HepG2 (cell line): ENCODE results near the gene TKFC. TPM values are rescaled to one million over a fixed set of nuclear protein-coding genes. Genes with fewer than 3 reads are reported as not detected.

Source experiments
- ARHGAP35 ChIP-seq: sonication (generic); formaldehyde crosslinking; IDR thresholded peaks from 2 replicates; pipeline ENCODE4 v1.9.0; 2022; ENCODE audit warnings: mild to moderate bottlenecking, inconsistent platforms, moderate library complexity, missing genetic modification reagents, borderline replicate concordance
- ELF4 ChIP-seq: sonication (generic); formaldehyde crosslinking; IDR thresholded peaks from 2 replicates; pipeline ENCODE4 v1.5.0; 2020; ENCODE audit warnings: missing genetic modification reagents, mild to moderate bottlenecking, moderate library complexity, borderline replicate concordance
- ETV5 ChIP-seq: IDR thresholded peaks from 2 replicates; pipeline ENCODE4 v1.6.1; 2018; ENCODE audit warnings: missing biosample characterization, missing genetic modification reagents, inconsistent platforms, borderline replicate concordance
- FOXA3 ChIP-seq: IDR thresholded peaks from 2 replicates; pipeline ENCODE4 v1.6.1; 2016; ENCODE audit warnings: missing genetic modification reagents, missing compliant biosample characterization
- GPBP1L1 ChIP-seq: sonication (generic); formaldehyde crosslinking; IDR thresholded peaks from 2 replicates; pipeline ENCODE4 v1.5.0; 2020; ENCODE audit warnings: mild to moderate bottlenecking, missing genetic modification reagents
- HNRNPL ChIP-seq: fragments of 200-400 bp; formaldehyde crosslinking; IDR thresholded peaks from 2 replicates; pipeline ENCODE4 v1.6.1; 2017; ENCODE audit warnings: mild to moderate bottlenecking, low read depth, low read length
- JUN ChIP-seq: sonication (generic); formaldehyde crosslinking; IDR thresholded peaks from 2 replicates; pipeline ENCODE4 v1.4.0; 2020; ENCODE audit warnings: mild to moderate bottlenecking, missing genetic modification reagents
- MAFF ChIP-seq: IDR thresholded peaks from 2 replicates; pipeline ENCODE4 v1.6.1; 2011; ENCODE audit warnings: low read depth, low read length, improper control_type of control experiment
- MTA1 ChIP-seq: sonication (generic); formaldehyde crosslinking; IDR thresholded peaks from 2 replicates; pipeline ENCODE4 v1.4.0; 2020; ENCODE audit warnings: missing genetic modification reagents, mild to moderate bottlenecking, borderline replicate concordance
- MZF1 ChIP-seq: sonication (generic); formaldehyde crosslinking; IDR thresholded peaks from 2 replicates; pipeline ENCODE4 v1.8.1; 2023; ENCODE audit warnings: mild to moderate bottlenecking, missing genetic modification reagents, borderline replicate concordance
- NCOA1 ChIP-seq: sonication (generic); formaldehyde crosslinking; IDR thresholded peaks from 2 replicates; pipeline ENCODE4 v1.9.0; 2021; ENCODE audit warnings: missing genetic modification reagents
- NCOA5 ChIP-seq: sonication (generic); formaldehyde crosslinking; IDR thresholded peaks from 2 replicates; pipeline ENCODE4 v1.4.0; 2020; ENCODE audit warnings: missing genetic modification reagents
- SALL2 ChIP-seq: sonication (generic); formaldehyde crosslinking; IDR thresholded peaks from 2 replicates; pipeline ENCODE4 v1.8.1; 2023; ENCODE audit warnings: mild to moderate bottlenecking, missing genetic modification reagents, inconsistent platforms
- SOX13 ChIP-seq, 3 experiments: fragments of 450-650 bp in 1 of 3; sonication (generic) in 1 of 3; formaldehyde crosslinking in 1 of 3; IDR thresholded peaks in 2 of 3; conservative IDR thresholded peaks in 1 of 3; 2 replicates each; pipeline versions ENCODE4 v1.5.0 to v1.6.1; 2016 to 2020; ENCODE audit warnings: antibody characterized with exemption in 1 of 3, mild to moderate bottlenecking in 1 of 3, missing compliant biosample characterization in 1 of 3, missing genetic modification reagents in 1 of 3, moderate library complexity in 1 of 3
- SRSF4 ChIP-seq: fragments of 200-400 bp; formaldehyde crosslinking; IDR thresholded peaks from one replicate; pipeline ENCODE4 v1.6.1; 2018; ENCODE audit warnings: mild to moderate bottlenecking, low read depth, low read length, moderate library complexity; ENCODE audit not compliant: poor library complexity, severe bottlenecking
- ZBTB34 ChIP-seq: sonication (generic); formaldehyde crosslinking; IDR thresholded peaks from 2 replicates; pipeline ENCODE4 v1.8.0; 2022; ENCODE audit warnings: mild to moderate bottlenecking, missing genetic modification reagents
- ZBTB39 ChIP-seq: sonication (generic); formaldehyde crosslinking; IDR thresholded peaks from 2 replicates; pipeline ENCODE4 v1.5.0; 2020; ENCODE audit warnings: missing genetic modification reagents
- ZFAT ChIP-seq: sonication (generic); formaldehyde crosslinking; conservative IDR thresholded peaks from 2 replicates; pipeline ENCODE4 v1.8.1; 2023; ENCODE audit warnings: missing genetic modification reagents, inconsistent platforms
- ZKSCAN8 ChIP-seq: IDR thresholded peaks from 2 replicates; pipeline ENCODE4 v1.6.1; 2016; ENCODE audit warnings: borderline replicate concordance, missing genetic modification reagents, missing compliant biosample characterization
- ZMYM2 ChIP-seq: sonication (generic); formaldehyde crosslinking; IDR thresholded peaks from 2 replicates; pipeline ENCODE4 v1.8.0; 2022; ENCODE audit warnings: mild to moderate bottlenecking, missing genetic modification reagents
- ZNF121 ChIP-seq: sonication (generic); formaldehyde crosslinking; IDR thresholded peaks from 2 replicates; pipeline ENCODE4 v1.5.0; 2020; ENCODE audit warnings: mild to moderate bottlenecking, missing genetic modification reagents
- ZNF354B ChIP-seq: sonication (generic); formaldehyde crosslinking; IDR thresholded peaks from 2 replicates; pipeline ENCODE4 v1.8.0; 2022; ENCODE audit warnings: mild to moderate bottlenecking, missing genetic modification reagents
- ZNF569 ChIP-seq: sonication (generic); formaldehyde crosslinking; IDR thresholded peaks from 2 replicates; pipeline ENCODE4 v1.5.0; 2020; ENCODE audit warnings: mild to moderate bottlenecking, missing genetic modification reagents, moderate library complexity, borderline replicate concordance
- ZNF777 ChIP-seq: sonication (generic); formaldehyde crosslinking; IDR thresholded peaks from 2 replicates; pipeline ENCODE4 v1.4.0; 2020; ENCODE audit warnings: missing genetic modification reagents
- ZSCAN25 ChIP-seq: sonication (generic); formaldehyde crosslinking; IDR thresholded peaks from 2 replicates; pipeline ENCODE4 v1.8.0; 2022; ENCODE audit warnings: mild to moderate bottlenecking, missing genetic modification reagents
- polyA plus RNA-seq, 8 experiments: library from polyadenylated mRNA; depleted of rRNA in 3 of 8; stranded (reverse) in 7 of 8; unstranded in 1 of 8; fragments of >200 nt; fragmentation: Illumina TruSeq in 4 of 8; extraction: Trizol in 4 of 8; gene quantifications; 2 replicates each; pipeline versions ENCODE4 v1.2.1 to v1.2.3, GENCODE V29; 2011 to 2016; ENCODE audit warnings: low read depth in 4 of 8, missing spikeins in 1 of 8, mixed read lengths in 1 of 8; ENCODE audit not compliant: insufficient read depth in 1 of 8
- total RNA-seq, 5 experiments: library from RNA; depleted of rRNA; stranded (reverse); fragments of >200 nt; fragmentation: Illumina TruSeq; extraction: Trizol; gene quantifications; 2 replicates each; pipeline ENCODE4 v1.2.3, GENCODE V29; 2016; ENCODE audit warnings: low read depth in 1 of 5

Gene TKFC
- total and polyA plus RNA-seq, 2 of the 13 experiments (the other 11 are each of a cell fraction or from before 2014, with no cell fraction given) = 147 to 197 TPM

DNA sequence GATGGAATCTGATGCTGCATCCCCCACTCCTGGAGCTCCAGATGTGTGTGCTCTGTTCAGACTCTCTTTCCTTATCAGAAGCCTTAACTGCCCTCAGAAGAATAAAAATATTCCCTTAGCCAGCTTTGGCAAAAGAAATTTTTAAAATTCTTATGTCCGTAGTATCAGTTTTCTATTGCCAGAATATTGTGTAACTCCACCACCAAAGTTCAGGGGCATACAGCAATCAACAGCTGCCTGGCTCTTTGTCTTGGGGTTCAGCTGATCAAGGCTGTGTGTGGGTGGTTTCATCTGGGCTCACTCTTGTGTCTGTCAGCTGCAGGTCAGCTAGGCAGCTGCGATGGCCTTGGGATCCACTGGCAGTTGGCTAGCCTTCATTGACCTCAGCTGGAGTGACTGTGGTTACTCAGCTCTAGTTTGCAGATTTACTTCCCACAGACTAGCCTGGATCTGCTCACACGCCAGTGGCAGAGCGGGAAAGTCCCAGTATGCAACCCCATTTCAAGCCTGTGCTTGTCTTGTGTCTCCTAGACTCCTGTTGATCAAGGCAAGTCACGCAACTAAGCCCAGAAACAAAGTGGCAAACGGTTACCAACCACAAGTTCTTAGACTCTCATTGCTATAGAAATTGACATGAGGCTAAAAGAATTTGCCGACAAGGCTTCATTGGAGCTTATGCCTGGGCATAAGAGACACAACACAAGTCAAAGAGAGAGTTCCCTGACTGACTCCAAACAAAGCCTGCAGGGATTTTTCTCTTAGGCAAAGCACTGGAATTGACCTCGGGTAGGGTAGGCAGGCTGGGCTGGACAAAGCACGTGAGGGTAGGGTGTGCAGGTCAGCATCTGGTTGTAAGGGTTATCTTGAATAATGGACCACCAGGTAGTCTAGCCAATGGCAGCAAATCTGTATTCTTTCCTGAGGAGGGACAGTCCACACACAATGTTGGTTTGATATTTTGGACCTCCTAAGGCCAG, 36.6 kb downstream of the TKFC start (continued):
- no peak for TF ChIP-seq ZNF121 (CRISPR knock-in tag)
- peak; percentile 74 for TF ChIP-seq MTA1 (CRISPR knock-in tag)
- TF ChIP-seq ZFAT (CRISPR knock-in tag) = no peak
- no peak for TF ChIP-seq ZNF777 (CRISPR knock-in tag)
- TF ChIP-seq ELF4 (CRISPR knock-in tag) = no peak
- no peak for TF ChIP-seq ZNF354B (CRISPR knock-in tag)
- TF ChIP-seq ZKSCAN8 (CRISPR knock-in tag) = no peak; the same call in 1 of the 2 replicates
- TF ChIP-seq ZNF569 (CRISPR knock-in tag) = 0 out of 2 replicates have a peak, but pooled peaks have one; percentile 31
- TF ChIP-seq ZMYM2 (CRISPR knock-in tag) = no peak; the same call in 1 of the 2 replicates
- TF ChIP-seq ZBTB39 (CRISPR knock-in tag) = no peak
- no peak for TF ChIP-seq MZF1 (CRISPR knock-in tag)
- peak; percentile 56 for TF ChIP-seq SOX13 (IDR thresholded peaks at IDR 0.05)
- peak in 1 of 2 experiments; percentile 91; a peak in 2 of 4 replicates for TF ChIP-seq SOX13 (CRISPR knock-in tag; conservative IDR thresholded peaks at IDR 0.05 in 1 of 2, IDR thresholded peaks at IDR 0.05 in 1 of 2)
- no peak for TF ChIP-seq ZSCAN25
- TF ChIP-seq NCOA1 (CRISPR knock-in tag) = no peak; the same call in 1 of the 2 replicates
- TF ChIP-seq GPBP1L1 (CRISPR knock-in tag) = no peak
- TF ChIP-seq ARHGAP35 (CRISPR knock-in tag) = no peak
- TF ChIP-seq ZBTB34 = peak; percentile 82
- no peak for TF ChIP-seq ETV5 (CRISPR knock-in tag)
- TF ChIP-seq SRSF4 = no peak
- TF ChIP-seq FOXA3 (CRISPR knock-in tag) = peak; percentile 65; the same call in 1 of the 2 replicates
- no peak for TF ChIP-seq JUN
- no peak for TF ChIP-seq SALL2 (CRISPR knock-in tag)
- no peak for TF ChIP-seq NCOA5 (CRISPR knock-in tag)
- no peak for TF ChIP-seq HNRNPL
- peak; percentile 26; the same call in 1 of the 2 replicates for TF ChIP-seq MAFF
